Cardiac muscle cell (in vitro differentiated cells and primary cell): ENCODE data around the gene CAMKMT. TPM values are rescaled to one million over a fixed set of nuclear protein-coding genes. Genes with fewer than 3 reads are reported as not detected.

ENCODE experiments used
- DNase-seq, 2 donors: peaks; one replicate each; pipeline versions ENCODE4 v3.0.0 to v3.0.0-alpha.2; 2010 to 2017; ENCODE audit warnings: low read depth in 1 of 2, low spot score in 1 of 2
- H3K27ac ChIP-seq: fragments of 200-600 bp; sonication (generic); 2 replicates; pipeline ENCODE4 v1.5.1; 2016
- H3K27me3 ChIP-seq: fragments of 200-600 bp; sonication (generic); 2 replicates; pipeline ENCODE4 v1.6.0; 2016; ENCODE audit warnings: control low read depth
- H3K36me3 ChIP-seq: fragments of 200-600 bp; sonication (generic); 2 replicates; pipeline ENCODE4 v1.5.1; 2016; ENCODE audit warnings: control low read depth
- H3K4me1 ChIP-seq: fragments of 200-600 bp; sonication (generic); 2 replicates; pipeline ENCODE4 v1.8.1; 2017; ENCODE audit warnings: low read depth, mild to moderate bottlenecking, mixed run types
- H3K4me3 ChIP-seq: fragments of 200-600 bp; sonication (generic); 2 replicates; pipeline ENCODE4 v1.5.1; 2016; ENCODE audit warnings: mild to moderate bottlenecking
- H3K9me3 ChIP-seq: fragments of 200-600 bp; sonication (generic); 2 replicates; pipeline ENCODE4 v1.5.1; 2017; ENCODE audit warnings: low read depth, mild to moderate bottlenecking, control low read depth
- polyA plus RNA-seq: library from polyadenylated mRNA; unstranded; fragments of >200 nt; fragmentation: Nextera tagmentation; extraction: Ambion mirVana; gene quantifications from 2 replicates; pipeline ENCODE4 v1.2.1, GENCODE V29; 2016
- total RNA-seq: library from RNA; depleted of rRNA; stranded (reverse); fragments of >200 nt; gene quantifications from 2 replicates; pipeline ENCODE4 v1.2.3, GENCODE V29; 2016
- TF ChIP-seq, protein P1 (sequence below): IDR thresholded peaks from 2 replicates; pipeline ENCODE4 v1.5.1; 2012; ENCODE audit warnings: low read depth, mild to moderate bottlenecking, low read length

The CAMKMT gene
- total and polyA plus RNA-seq, 2 experiments from 2014 or later, result 16.9 to 20.6 TPM

DNA sequence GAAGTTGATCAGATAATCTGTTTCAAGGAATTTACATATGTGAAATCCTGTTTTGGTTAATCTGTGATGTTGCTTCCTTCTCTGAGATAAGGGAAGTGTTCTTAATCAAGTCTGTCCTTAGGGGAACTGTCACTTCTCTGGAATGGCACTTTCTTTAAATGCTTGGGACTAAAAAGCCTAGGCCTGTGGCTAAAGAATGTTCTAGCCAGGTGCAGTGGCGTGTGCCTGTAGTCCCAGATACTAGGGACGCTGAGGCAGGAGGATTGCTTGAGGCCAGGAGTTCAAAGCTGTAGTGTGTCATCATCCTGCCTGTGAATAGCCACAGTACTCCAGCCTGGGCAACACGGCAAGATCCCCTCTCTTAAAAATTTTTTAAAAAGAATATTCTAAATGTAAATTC lies 362.2 kb downstream of the CAMKMT start:
- TF ChIP-seq, protein P1, sequence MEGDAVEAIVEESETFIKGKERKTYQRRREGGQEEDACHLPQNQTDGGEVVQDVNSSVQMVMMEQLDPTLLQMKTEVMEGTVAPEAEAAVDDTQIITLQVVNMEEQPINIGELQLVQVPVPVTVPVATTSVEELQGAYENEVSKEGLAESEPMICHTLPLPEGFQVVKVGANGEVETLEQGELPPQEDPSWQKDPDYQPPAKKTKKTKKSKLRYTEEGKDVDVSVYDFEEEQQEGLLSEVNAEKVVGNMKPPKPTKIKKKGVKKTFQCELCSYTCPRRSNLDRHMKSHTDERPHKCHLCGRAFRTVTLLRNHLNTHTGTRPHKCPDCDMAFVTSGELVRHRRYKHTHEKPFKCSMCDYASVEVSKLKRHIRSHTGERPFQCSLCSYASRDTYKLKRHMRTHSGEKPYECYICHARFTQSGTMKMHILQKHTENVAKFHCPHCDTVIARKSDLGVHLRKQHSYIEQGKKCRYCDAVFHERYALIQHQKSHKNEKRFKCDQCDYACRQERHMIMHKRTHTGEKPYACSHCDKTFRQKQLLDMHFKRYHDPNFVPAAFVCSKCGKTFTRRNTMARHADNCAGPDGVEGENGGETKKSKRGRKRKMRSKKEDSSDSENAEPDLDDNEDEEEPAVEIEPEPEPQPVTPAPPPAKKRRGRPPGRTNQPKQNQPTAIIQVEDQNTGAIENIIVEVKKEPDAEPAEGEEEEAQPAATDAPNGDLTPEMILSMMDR, result no peak
- no peak for DNase-seq
- Histone ChIP-seq H3K4me3 (no peak overlapping the region), H3K27ac (no peak overlapping the region), H3K36me3 (no peaks in the 10 kb centered on the region), H3K9me3 (no peaks in the 10 kb centered on the region), H3K4me1 (peaks cover 29% of the 10 kb centered on the region), H3K27me3 (no peaks in the 10 kb centered on the region)

DNA sequence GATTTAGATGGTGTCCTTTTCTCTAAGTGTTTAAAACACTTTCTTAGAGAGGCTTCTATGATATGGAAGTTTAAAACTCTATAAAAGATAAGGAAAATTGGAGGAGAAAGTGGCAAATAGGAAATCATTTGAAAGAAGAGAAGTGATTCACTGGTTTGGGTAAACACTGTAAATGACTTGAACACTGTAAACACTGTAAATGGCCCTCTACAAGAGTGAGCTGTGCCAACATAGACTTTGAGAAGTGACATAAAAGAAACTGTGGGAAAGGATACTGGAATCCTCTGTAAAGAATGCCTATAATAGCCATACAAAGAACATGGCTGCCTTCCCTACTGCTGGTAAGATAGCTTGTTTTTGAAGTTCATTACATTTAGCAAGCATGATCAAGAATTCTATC lies 368.8 kb downstream of the CAMKMT start:
- no peaks in the 10 kb centered on the region for H3K9me3 ChIP-seq
- TF ChIP-seq, protein P1, result no peak
- H3K27ac ChIP-seq, result no peak overlapping the region
- no peaks in the 10 kb centered on the region for H3K4me1 ChIP-seq
- H3K27me3 ChIP-seq, result no peaks in the 10 kb centered on the region
- no peaks in the 10 kb centered on the region for H3K36me3 ChIP-seq
- H3K4me3 ChIP-seq, result no peak overlapping the region
- DNase-seq, result no peak

DNA sequence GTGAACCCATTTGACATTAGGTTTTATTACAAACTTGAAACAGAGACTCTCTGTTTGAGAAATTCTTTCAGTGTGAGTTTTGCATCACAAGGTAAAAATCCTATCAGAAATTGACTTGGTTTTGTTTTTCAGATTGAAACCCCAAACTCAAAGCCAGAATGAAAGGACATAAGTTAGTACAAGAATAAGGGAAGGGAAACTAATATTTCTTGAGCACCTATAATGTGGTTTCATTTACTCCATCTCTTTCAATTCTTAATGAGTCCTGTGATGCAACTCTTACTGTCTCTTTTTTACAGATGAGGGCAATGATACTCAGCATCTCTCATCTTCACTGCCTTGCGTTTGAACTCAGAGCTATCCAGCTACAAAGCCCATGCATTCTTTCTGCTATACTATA lies 369.8 kb downstream of the CAMKMT start:
- Histone ChIP-seq H3K9me3 (no peaks in the 10 kb centered on the region), H3K4me3 (no peak overlapping the region), H3K27ac (no peak overlapping the region), H3K36me3 (no peaks in the 10 kb centered on the region), H3K4me1 (no peaks in the 10 kb centered on the region), H3K27me3 (no peaks in the 10 kb centered on the region)
- TF ChIP-seq, protein P1, result no peak
- DNase-seq, result no peak

DNA sequence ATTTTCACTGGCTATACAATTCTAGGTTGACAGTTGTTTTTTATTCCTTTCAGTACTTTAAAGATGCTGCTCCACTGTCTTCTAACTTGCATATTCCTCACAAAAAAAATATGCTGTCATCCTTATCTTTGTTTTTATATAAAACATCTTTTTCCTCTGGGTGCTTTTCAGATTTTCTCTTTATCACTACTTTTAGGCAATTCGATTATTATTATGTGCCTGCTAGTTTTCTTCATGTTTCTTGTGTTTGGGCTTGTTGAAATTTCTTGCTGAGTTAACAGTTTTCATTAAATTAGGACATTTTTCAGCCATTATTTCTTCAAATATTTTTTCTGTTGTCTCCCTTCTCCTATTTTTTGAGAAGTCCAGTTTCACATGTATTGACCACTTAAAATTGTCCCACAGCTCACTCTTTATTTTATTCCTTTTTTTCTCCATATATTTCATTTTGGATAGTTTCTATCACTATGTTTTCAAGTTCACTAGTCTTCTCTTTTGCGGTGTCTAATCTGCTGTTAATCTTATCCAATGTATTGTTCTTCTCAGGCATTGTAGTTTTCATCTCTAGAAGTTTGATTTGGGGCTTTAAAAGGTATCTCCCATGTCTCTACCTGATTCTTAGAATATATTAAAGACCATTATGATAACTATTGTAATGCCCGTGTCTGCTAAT lies 374.7 kb downstream of the CAMKMT start:
- TF ChIP-seq, protein P1, result no peak
- no peak for DNase-seq
- Histone ChIP-seq H3K36me3 (no peaks in the 10 kb centered on the region), H3K4me1 (peaks cover 4% of the 10 kb centered on the region), H3K4me3 (no peak overlapping the region), H3K9me3 (no peaks in the 10 kb centered on the region), H3K27me3 (no peaks in the 10 kb centered on the region), H3K27ac (no peak overlapping the region)

DNA sequence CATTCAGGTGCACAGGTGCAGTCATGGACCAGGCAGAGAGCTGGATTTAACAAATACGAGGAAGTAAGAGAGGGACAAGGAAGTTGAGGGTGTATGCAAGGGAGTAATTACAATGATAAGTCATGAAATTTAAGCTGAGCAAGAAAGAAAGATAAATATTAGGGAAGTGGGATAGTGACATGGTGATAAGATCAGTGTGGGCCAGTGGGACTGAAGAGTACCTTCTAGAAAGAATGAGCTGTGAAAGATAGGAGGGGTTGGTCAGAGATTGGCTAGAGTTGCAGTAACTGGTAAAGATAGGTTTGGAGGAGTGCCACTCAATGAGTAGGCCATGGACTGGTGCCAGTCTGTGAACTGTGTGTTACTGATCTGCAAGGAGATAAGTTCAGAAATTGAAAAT lies 378.9 kb downstream of the CAMKMT start:
- Histone ChIP-seq H3K4me1 (peaks cover 4% of the 10 kb centered on the region), H3K27me3 (no peaks in the 10 kb centered on the region), H3K9me3 (no peaks in the 10 kb centered on the region), H3K27ac (no peak overlapping the region), H3K4me3 (no peak overlapping the region), H3K36me3 (no peaks in the 10 kb centered on the region)
- TF ChIP-seq, protein P1, result no peak
- DNase-seq, result peak in 1 of 2 donors; percentile 2
